ENCODE data around the gene CBX3. TPM values are rescaled to one million over a fixed set of nuclear protein-coding genes. Genes with fewer than 3 reads are reported as not detected.
A peak's percentile ranks its signal among the peaks of the same experiment; 100 is the strongest.

Gene CBX3
- total and polyA plus RNA-seq, 2 experiments from 2014 or later: 236 to 249 TPM

- Histone ChIP-seq H3K27me3 (ENCODE audit: insufficient read depth) (no peaks in the 10 kb centered on the region), H3K4me1 (ENCODE audit: insufficient read depth) (peaks cover 33% of the 10 kb centered on the region), H3K79me2 (replicated peaks; ENCODE audit: insufficient read depth) (peaks cover 85% of the 10 kb centered on the region), H3K9me2 (ENCODE audit: insufficient read depth) (no peaks in the 10 kb centered on the region), H4K20me1 (replicated peaks; ENCODE audit: insufficient read depth) (peaks cover 51% of the 10 kb centered on the region), H3F3A (replicated peaks; ENCODE audit: low read depth) (peaks cover 16% of the 10 kb centered on the region), H3K4me3 (peak within 1 kb of the TSS; percentile 71), H3K27ac (ENCODE audit: low read depth) (peak within 1 kb of the TSS; percentile 99), H3K4me2 (peak within 1 kb of the TSS; percentile 81), H3K36me3 (ENCODE audit: insufficient read depth) (peaks cover 44% of the 10 kb centered on the region), H2AFZ (no peak within 1 kb of the TSS)
- Mint-ChIP-seq H3K9me3 (peaks cover 18% of the 10 kb centered on the region), H3K36me3 (ENCODE audit: low read depth) (peaks cover 90% of the 10 kb centered on the region), H3K4me3 (peak within 1 kb of the TSS; percentile 100), H3K27ac (peak within 1 kb of the TSS; percentile 100), H3K27me3 (ENCODE audit: insufficient read depth, low read depth, poor library complexity) (peaks cover 46% of the 10 kb centered on the region), H3K4me1 (peaks cover 34% of the 10 kb centered on the region)
- TF ChIP-seq CTCF (conservative IDR thresholded peaks at IDR 0.05; ENCODE audit: low read depth in 2 of 2): no peak
- peak; percentile 92 for TF ChIP-seq CREB1 (CRISPR knock-in tag; IDR thresholded peaks at IDR 0.05; ENCODE audit: low read depth)
- peak; percentile 99 for TF ChIP-seq POLR2AphosphoS5 (IDR thresholded peaks at IDR 0.05; ENCODE audit: low read depth)
- peak; percentile 97 for DNase-seq (ENCODE audit: low spot score)
- peak; percentile 59 for ATAC-seq
These were observed 900 bp upstream of the CBX3 start, which contains the start of gene HNRNPA2B1 for GRCh38 chr7:26200444-26201246. Gene HNRNPA2B1 (minus strand): TSS chr7:26200746. CDS start chr7:26200577, 169 bp downstream.

- DNase-seq (ENCODE audit: low spot score): peak; percentile 52
- H3F3A ChIP-seq (replicated peaks; ENCODE audit: low read depth): no peaks in the 10 kb centered on the region; the same call in 1 of the 2 replicates
- Mint-ChIP-seq H3K36me3 (ENCODE audit: low read depth) (peaks cover 90% of the 10 kb centered on the region), H3K27ac (peak overlapping the region; percentile 97), H3K9me3 (peaks cover 18% of the 10 kb centered on the region), H3K4me3 (peak overlapping the region; percentile 96), H3K27me3 (ENCODE audit: insufficient read depth, low read depth, poor library complexity) (peaks cover 42% of the 10 kb centered on the region), H3K4me1 (peaks cover 29% of the 10 kb centered on the region)
- ATAC-seq: peak; percentile 7
- peaks cover 23% of the 10 kb centered on the region for H3K4me1 ChIP-seq (ENCODE audit: insufficient read depth)
- H3K9me2 ChIP-seq (ENCODE audit: insufficient read depth): no peaks in the 10 kb centered on the region
- H3K79me2 ChIP-seq (replicated peaks; ENCODE audit: insufficient read depth): peaks cover 85% of the 10 kb centered on the region
- H3K36me3 ChIP-seq (ENCODE audit: insufficient read depth): peaks cover 41% of the 10 kb centered on the region
- peak overlapping the region; percentile 81 for H3K4me2 ChIP-seq
- no peaks in the 10 kb centered on the region for H3K27me3 ChIP-seq (ENCODE audit: insufficient read depth)
- no peak overlapping the region for H2AFZ ChIP-seq
- peaks cover 46% of the 10 kb centered on the region for H4K20me1 ChIP-seq (replicated peaks; ENCODE audit: insufficient read depth)
- peak overlapping the region; percentile 71 for H3K4me3 ChIP-seq
- peak overlapping the region; percentile 96 for H3K27ac ChIP-seq (ENCODE audit: low read depth)
- no peak for TF ChIP-seq CTCF (conservative IDR thresholded peaks at IDR 0.05; ENCODE audit: low read depth in 2 of 2)
- peak; percentile 8 for TF ChIP-seq POLR2AphosphoS5 (IDR thresholded peaks at IDR 0.05; ENCODE audit: low read depth)
- no peak for TF ChIP-seq ZNF462 (CRISPR knock-in tag; IDR thresholded peaks at IDR 0.05)
These were observed 760 bp downstream of the CBX3 start for GRCh38 chr7:26202019-26202990.

Measured in GM23338 (cell line).